DMS153 (cell line): ENCODE results near the gene FKBP10.

Experiments
- DNase-seq: peaks from one replicate; lab custom pipeline; 2025; lab: John Stamatoyannopoulos, UW

FKBP10 gene

DNA sequence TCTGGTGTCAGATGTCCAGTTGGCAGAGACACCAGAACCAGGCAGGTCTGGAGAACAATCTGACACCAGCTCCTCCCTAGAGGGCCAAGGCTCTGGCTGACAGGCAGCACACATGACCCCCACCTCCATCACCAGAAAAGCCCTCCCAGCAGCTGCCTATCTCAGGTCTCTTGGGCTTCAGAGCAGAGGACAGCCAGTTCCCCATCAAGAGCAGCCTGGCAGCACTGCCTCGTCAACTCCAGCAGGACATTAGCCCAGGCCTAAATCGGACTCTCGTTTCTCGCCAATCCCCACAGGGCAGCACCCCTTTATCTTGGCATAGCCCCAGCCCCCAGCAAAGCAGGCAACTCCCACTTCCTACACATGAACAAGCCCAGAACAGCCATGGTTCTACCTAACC lies 30.7 kb upstream of the FKBP10 start:
- DNase-seq, result no peak

DNA sequence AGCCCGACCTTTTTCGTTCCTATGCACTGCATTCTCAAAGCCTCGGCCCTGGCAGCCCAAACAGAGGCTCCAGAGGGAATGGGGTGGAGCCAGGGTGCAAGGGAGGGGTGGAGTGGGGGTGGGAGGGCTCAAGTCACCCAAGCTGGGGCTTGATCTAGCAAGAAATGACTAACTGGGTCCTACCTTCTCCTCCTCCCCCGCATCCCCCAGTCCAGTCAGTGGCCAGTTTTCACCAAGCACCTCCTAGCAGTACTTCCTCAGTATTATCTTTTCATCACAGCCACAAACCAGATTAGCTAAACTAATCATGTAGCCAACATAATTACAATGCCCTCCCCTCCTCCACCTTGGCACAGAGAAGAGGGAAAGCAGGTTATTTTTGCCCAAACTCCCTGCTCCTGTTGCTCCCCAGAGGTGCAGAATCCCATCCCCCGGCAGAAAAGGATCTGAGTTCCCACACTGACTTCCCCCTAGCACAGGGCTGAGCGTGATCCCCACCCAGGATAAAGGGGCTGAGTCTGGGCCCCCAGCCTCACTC lies 28.5 kb upstream of the FKBP10 start:
- DNase-seq, result no peak

DNA sequence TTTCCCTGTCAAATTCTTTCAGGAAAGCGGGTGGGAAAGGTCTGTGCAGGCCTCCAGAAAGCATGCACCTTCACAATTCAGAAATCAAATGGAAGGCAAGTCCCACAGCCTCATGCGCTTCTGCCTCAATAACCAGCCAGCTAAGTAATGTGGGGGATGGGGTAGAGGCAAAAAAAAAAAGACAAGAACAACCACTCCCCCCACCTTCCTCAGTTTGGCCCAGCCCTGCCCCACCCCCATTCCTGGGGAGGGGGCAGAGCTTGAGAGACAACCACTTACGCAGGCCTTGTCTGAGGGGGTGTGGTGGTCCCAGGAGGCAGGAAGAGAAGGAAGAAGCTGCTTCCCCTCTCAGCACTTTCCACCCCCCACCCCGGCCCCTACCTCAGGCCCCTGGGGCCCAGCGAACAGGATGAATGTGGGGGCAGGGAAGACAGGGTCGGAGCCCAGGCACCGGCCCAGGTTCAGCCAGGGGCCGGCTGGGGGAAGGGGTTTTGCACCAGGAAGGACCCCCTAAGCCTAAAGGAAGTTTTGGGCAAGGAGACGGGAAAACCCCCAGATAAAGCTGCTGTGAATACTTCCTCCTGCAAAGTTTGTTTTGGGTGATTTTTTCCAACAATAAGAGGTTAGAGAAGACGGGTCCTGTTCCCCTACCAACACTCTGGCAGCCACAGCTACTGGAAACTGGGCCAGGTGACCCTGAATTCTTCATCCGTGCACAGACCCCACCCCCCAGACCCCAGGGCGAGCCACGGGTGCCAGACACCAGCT lies 27.5 kb upstream of the FKBP10 start:
- DNase-seq, result no peak

DNA sequence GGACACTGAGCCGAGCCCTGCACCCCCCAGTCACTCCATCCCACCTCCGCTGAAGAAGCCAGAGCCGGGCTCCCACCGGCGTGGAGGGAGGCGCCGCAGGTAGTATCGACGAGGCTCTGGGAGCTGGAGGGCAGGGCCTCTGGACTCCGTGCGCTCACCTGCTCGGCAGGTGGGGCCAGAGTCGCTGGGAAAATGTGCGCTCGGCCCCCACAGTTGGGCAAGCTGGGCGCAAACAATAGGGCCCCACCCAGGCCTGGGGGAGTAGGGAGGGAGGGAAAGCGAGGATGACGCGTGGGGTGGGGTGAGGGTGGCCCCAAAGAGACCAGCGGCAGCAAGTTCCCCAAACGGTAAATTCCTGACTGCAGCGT lies 27.0 kb upstream of the FKBP10 start:
- peak; percentile 67 for DNase-seq

DNA sequence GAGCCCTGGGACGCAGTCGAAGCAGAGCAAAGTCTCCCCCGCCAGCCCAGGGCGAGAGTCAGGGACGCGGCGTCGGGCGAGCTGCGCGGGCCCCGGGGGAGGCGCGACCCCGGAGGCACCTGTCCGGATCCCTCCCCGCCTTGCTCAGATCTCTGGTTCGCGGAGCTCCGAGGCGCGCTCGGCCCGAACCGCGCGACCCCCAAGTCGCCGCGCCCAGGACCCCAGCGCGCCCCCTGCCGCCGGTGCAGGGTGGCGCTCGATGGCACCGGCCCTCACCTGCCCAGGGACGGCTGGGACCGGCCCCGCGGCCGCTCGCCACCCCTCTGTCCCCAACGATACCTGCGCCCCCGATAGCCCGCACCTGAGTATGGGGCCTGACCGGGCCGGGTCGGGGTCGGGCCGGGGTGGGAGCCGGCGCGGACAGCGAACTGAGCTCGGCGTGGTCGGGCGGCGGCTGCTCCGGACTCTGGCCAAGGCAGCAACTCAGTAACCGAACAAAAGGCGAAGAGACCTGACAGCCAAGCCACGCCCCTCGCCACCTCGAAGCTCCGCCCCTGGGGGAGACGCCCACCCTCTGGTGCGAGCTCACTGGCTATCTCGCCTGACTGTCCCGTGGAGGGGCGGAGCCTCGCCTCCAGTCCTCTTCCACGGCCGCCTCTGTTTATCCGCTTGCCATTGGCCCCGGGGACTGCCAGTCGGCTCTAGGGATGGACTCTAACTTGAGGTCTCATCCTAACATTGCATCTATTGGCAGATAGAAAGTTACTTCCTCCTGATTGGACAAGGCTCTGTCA lies 26.4 kb upstream of the FKBP10 start, which contains the start of gene JUP:
JUP (minus strand) TSS at position 485 of the 794 bp plus-strand sequence. CDS start 14,857 bp downstream, outside the sequence.
- peak; percentile 100 for DNase-seq

DNA sequence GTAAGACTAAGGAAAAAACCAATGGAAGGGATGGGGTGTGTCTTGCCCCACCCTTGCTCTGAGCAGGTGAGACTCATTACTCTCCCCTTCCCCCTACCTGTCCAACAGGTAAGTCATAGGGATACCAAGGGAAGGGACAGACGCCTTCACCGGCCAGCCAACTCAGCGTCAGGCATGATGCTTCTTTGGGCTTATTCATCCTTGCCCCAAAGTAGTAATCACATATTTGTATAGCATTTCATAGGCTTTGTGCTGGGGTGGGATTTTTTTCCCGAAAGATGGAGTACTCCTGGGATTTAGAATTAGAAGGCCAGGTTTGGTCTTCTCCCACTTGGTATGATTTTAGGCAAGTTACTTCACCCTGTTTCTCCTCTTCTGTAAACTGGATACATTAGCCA lies 25.8 kb upstream of the FKBP10 start:
- DNase-seq, result no peak

DNA sequence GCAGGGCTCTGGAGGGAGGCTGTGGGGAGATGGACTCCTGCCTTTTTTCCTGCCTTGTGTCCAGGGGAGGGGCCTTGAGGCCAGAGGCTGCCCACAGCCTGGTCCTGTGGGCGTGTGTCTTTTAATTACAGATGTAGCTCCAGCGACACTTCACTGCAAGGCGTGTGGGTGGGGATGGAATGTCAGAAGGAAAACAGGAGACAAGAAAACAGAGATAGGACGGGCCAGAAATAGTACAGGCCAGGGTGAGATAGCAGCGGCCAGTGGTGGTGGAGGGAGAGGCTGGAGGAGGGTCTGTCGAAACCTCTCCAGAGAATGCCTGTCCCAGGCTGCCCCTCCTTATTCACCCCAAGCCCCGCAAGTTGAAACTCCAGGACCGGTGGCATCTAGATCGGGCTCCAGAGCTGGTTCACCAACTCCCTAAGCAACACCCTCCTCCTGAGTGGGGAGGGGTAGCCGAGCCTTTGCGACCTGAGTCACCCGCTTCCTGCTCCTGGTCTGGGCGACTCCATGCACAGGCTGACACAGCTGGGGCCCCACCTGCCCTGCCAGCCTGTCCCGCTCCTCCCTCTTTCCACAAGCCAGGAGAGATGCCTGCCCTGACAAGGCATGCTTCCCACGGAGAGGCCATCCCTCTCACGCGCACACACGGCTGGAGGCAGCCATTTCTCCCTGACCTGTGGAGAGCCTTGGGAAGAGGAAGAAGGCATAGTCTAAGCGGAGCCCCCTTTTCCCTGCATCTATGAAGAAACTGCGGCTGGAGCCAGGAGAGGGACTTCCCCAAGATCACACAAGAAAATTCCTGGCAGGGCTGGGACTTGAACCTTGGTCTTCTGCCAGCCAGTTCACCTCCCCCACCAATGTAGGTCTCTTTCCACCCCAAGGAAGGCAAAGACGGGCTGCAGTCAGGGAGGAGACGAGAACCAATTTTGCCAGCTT lies 19.7 kb upstream of the FKBP10 start:
- DNase-seq, result peak; percentile 16

DNA sequence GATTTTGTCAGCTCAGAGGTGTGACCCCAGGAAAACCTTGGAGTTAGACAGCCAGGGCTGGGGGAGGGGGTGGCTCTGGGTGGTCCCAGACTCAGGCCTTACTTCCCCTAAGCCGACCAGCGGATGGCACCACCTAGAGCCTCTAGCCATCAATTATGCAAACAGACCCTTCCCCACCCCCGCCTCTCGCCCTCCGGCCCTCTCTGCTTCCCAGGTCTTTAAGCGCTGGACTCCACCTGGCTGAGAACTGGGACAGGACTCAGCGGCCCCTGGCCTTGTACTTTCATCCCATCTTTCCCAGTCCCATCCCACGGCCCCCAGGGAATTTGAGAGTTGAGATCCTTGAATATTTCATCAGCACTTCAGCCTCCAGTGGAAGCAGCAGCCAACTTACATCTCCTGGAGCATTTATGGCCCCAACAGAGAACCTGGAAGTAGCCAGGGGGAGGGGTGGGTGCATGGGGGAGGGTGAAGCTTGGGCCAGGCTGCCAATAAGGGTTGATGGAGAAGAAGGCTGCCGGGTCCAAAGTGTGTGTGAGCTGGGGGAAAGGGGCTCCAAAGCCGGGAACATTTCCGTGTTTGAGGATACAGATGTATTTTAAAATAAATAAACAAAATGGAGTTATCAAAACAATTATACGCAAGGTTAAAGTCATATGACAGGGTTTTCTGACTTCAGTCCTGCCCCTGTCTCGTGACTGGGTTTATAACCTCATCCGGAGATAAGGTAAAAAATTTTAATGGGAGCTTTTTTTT lies 18.8 kb upstream of the FKBP10 start:
- no peak for DNase-seq

DNA sequence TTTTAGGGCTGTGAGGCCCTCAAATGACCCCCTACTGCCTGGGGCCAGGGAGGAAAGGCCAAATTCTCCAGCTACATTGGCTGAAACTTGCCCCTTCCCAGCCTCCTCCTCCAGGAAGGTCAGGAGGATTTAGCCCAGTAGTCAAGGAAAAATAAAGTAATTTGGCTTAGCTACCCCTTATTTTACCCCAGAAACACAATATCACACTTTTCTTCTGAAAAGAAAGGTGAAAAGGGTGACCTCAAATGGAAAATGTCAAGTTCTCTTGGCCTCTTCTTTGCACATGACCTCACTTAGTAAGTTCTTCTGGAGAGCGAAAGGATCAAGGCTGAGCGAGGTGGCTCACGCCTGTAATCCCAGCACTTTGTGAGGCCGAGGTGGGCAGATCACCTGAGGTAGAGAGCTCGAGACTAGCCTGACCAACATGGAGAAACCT lies 18.2 kb upstream of the FKBP10 start:
- DNase-seq, result no peak

DNA sequence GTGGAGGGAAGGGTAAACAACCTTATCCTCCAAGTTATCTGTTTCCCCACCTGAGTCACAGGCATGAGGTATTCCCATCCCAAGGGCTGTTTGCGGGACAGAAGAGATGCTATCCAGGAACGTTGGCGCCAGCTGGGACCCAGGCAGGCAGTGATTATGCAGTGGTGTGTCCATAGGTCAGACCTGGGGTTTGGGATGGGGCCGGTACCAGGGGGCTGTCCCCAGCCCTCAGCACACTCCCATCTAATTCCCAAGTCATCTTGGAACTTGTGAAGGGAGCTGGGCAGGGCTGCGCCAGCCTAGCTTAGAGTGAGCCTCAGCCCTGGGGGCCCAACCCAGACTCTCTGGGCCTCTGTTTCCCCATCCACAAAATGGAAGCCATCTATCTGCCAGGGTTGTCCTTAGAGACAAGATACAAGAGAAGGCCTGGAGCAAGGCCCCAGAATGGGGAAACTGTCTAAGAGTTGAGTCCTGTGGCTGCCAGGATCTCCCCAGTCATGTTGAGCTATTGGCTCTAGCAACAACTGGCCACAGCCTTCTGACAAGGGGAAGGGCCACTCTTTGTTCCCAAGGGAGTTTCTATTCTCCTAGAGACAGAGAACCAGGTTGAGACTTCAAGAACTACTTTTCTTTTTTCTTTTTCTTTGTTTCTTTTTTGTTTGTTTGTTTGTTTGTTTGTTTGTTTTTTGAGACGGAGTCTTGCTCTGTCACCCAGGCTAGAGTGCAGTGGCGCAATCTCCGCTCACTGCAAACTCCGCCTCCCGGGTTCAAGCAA lies 16.5 kb upstream of the FKBP10 start:
- DNase-seq, result no peak

DNA sequence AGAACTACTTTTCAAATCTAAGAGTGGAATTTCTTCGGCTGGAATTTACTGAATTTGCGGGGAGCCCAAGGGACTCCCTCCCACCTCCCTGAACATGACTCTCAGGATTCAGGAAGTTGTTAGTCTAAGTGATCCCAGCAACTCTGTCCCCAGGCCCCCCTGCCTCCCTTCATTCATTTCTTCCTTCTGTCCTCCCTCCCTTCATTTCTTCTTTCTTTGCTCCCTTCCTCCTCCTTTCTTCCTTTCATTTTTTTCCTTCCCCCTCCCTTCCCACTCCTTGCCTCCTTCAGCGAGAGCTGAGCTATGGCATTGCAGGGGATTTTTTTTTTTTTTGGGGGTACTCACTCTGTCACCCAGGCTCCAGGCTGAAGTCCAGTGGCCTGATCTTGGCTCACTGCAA lies 15.4 kb upstream of the FKBP10 start:
- DNase-seq, result no peak

DNA sequence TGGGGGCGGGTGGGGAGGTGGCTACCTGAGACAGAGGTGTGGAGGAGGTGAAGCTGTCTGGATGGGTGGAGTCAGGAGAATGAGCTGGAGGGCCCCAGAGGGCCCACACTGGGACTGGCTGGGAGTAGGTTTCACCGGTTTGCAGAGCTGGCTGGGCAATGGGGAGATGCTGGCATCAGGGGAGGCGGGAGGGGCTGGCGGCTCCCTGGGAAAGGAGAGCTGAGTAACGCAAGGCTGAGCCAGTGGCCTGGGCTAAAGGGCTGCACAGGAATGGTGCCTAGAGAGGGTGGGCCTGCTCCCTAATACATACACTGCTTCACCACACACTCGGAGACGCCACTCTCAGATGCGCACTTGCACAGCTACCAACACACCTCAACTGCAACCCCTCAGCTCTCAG lies 13.4 kb upstream of the FKBP10 start:
- no peak for DNase-seq

DNA sequence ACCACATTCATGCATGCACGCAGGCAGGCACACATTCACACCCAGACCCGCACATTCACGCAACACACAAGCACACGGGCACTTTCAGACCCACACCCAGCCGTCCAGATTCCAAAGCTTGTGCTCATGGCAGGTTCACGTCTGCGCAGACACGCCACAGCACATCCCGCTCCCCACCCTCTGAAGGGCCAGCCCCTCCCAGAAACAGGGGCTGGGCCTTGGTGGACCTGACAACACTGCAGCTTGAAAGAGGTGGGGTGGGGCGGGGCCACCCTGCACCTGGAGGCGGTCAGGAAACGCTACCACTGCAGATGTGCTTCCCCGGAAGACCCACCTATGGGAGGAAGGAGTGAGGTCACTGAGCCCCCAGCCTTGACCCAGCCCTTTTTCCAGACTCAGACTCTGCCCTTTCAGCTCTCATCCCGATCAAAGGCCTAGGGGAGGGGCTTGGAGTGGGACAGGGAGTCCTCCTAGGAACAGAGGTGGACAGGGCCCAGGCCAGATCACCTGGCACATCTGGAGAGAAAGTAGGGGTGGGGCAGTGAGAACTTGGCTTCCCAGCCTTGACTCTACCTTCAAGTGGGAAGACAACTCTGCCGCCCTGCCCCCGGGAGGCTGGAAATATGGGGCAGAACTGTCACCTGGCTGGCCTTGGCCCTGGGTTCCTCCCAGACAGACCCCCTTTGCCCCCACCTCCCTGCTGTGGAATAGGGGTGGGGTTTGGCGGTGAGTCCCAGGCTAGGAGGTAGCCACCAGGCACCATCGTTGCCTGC lies 12.0 kb upstream of the FKBP10 start:
- DNase-seq, result peak; percentile 53

DNA sequence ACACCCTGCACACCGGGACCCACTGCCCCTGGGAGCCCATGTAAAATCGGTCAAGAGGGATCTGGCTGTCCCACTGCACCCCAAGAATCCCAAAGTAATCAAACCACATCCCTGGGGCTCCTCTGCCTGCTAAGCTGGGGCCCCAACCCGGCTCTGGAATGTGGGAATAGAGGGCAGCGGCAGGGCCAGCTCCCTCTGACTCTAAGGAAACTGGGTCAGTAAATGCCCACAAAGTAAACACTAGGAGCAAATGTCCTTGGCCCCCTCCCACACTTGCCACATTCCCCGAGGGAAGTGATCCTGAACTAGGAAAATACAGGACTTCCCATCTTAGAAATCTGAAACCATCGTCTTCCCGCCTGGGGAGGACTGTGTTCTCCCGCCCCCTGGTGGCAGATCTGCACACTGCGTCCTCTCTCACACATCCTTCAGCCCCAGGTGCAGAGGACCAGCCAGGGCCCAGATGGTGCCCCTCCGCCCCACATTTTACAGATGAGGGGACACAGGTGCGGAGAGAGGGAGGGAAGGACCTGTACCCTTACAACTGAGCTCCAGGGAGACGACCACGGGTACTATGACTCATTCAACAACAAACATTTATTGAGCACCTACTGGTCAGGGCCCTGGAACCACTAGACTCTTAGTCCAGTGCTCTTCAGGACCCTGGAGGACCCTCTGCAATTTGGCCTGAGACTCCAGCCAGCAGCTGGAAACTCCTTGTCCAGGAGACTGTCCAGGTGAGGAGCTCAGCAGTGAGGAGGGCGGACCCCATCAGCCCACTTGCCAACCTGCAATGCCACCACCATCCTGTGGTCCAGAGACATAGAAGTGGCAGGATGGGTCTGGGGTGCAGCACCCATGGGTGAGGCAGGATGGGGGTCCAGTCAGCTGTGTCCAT lies 11.2 kb upstream of the FKBP10 start:
- DNase-seq, result peak; percentile 31

DNA sequence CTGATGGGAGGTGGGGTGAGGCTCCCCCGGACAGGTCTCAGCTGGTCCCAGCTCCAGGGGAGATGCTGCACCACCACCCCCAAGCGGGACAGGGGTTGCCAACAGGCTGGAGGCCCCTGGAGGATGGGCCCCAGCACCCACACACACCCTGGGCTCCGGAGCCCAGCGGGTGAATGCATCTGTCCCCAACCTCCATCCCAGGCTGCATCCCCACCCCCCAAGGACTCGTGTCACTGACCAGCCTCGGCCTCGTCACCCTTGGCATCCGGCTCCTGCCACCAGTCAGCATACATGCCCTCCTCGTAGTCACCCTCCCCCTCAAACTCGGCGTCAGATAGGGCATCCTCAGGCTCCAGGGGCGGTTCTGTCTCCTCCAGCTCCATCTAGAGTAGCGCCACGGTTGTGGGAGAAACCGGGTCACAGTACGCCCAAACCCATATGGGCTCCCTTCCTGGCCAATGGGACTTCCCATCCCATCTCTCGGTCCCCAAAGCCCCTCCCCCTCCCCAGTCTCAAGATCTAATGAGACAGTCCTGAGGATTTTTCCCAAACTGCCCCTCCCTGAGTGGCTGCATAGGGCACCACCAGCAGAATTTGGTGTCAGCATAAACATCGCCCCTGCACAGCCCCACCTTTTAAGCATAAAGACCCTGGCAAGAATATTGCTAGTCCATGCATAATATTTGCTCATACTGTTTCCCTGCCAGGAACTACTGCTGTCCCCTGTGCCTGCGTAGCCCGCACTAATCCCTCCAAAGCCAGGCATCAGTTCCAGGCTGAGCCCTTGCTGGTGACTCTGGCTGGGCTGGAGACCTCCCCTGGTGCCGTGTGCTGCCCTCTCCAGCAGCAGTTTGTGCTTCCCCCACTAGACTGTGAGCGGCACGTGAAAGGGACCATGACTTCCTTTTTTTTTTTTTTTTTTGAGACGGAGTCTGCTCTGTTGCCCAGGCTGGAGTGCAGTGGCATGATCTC lies 9.5 kb upstream of the FKBP10 start:
- DNase-seq, result no peak

DNA sequence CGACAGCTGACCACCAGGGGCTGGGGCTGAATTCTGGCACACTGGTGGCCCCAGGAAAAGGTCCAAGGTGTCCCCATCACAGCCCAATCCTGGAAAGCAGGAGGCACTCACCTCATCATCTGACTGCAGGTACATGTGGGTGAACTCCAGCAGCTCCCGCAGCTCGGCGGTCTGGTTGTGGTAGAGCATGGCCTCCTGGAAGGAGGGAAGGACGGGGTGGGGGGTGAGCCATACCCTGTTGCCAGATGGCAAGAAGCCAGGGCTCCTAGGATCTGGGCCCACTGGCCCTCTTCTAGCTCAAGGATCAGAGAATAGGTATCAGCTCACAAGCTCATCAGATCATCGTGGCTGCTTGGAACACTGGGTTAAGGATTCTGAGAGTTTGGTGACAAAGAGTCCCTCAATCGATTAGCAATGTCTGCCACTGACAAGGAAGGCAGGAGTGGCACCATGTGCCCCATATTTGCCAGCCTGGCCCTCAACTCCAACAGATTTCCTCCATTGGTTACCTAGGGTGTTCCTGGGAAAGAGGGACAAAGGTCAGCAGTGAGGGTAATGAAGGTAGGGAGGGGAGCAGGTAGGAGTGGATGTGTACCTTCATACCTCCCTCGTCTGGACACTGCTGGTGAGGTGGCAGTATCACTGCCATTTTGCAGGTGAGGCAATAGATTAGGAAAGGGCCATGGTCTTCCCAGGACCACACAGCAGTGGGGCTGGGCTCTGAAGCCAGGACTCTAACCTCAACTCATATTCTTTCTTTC lies 5.9 kb upstream of the FKBP10 start:
- no peak for DNase-seq
